ENCODE measurements around the gene GALNT16. TPM values are rescaled to one million over a fixed set of nuclear protein-coding genes. Genes with fewer than 3 reads are reported as not detected.

Gene GALNT16
- total RNA-seq, 1 experiment from 2014 or later = 0.33 TPM

GRCh38 chr14:69351911-69352310, 92.0 kb downstream of the GALNT16 start:
- Histone ChIP-seq H3K9me2 (replicated peaks; ENCODE audit: low read length) (no peaks in the 10 kb centered on the region), H3K4me2 (ENCODE audit: low read length) (no peak overlapping the region), H3K36me3 (ENCODE audit: low read depth, low read length) (no peaks in the 10 kb centered on the region), H3K4me1 (ENCODE audit: insufficient read depth, low read length) (0 out of 2 replicates have a peak, but pooled peaks cover 7% of the 10 kb centered on the region), H3K9me3 (ENCODE audit: low read length) (no peaks in the 10 kb centered on the region), H3K27ac (ENCODE audit: low read length) (no peak overlapping the region), H3K27me3 (ENCODE audit: low read length) (no peaks in the 10 kb centered on the region; the same call in 1 of the 2 replicates), H2AFZ (ENCODE audit: low read length) (no peak overlapping the region), H4K20me1 (ENCODE audit: low read length) (no peaks in the 10 kb centered on the region), H3K79me2 (ENCODE audit: low read length) (no peaks in the 10 kb centered on the region), H3F3A (ENCODE audit: low read length, unreplicated experiment) (no peaks in the 10 kb centered on the region), H3K4me3 (ENCODE audit: low read length) (no peak overlapping the region), H3K9ac (ENCODE audit: low read length) (no peak overlapping the region)
- BruUV-seq (replicated peaks) = no TSS peak
- intact Hi-C loops (cut with micrococcal nuclease) = no loop called here
- CTCF ChIA-PET = interaction anchor here (1.0 kb wide), 1 partner anchor 35 kb away, joined by 3 read pairs; no protein-coding TSS in a partner anchor
- DNase-seq (no peak), ATAC-seq (no peak)
- POLR2A ChIA-PET (ENCODE audit: unreplicated experiment) = interaction anchor here (0.6 kb wide), 1 partner anchor 104 kb away, joined by 3 read pairs; no protein-coding TSS in a partner anchor
- TF ChIP-seq EZH2 (IDR thresholded peaks at IDR 0.05; ENCODE audit: low read length, unreplicated experiment) (no peak), CTCF (conservative IDR thresholded peaks at IDR 0.05; ENCODE audit: low read depth, low read length) (no peak), EZH2phosphoT487 (IDR thresholded peaks at IDR 0.05; ENCODE audit: borderline replicate concordance, low read length) (no peak)

DNA sequence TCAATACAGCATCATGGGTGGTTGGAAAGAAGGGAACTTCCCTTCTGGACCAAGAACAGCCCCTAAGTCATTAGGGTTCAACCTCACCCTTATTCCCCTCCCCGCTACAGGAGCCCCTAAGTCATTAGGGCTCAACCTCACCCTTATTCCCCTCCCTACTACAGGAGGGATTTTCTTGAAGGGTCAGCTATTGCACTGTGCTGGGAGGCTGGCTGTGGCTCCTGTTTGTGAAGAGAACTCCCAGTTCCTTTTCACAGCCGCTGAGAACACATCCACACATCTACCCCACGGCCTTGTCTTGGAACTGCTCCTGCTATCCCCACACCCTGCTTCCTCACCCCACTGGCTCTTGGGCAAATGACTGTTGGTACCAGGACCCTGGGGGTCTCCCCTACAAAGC, 93.2 kb downstream of the GALNT16 start:
- Histone ChIP-seq H3K4me3 (ENCODE audit: low read length) (no peak overlapping the region), H3K36me3 (ENCODE audit: low read depth, low read length) (no peaks in the 10 kb centered on the region), H3K79me2 (ENCODE audit: low read length) (no peaks in the 10 kb centered on the region), H3F3A (ENCODE audit: low read length, unreplicated experiment) (no peaks in the 10 kb centered on the region), H3K4me1 (ENCODE audit: insufficient read depth, low read length) (0 out of 2 replicates have a peak, but pooled peaks cover 7% of the 10 kb centered on the region), H2AFZ (ENCODE audit: low read length) (no peak overlapping the region), H3K9ac (ENCODE audit: low read length) (no peak overlapping the region), H3K9me2 (replicated peaks; ENCODE audit: low read length) (no peaks in the 10 kb centered on the region), H3K9me3 (ENCODE audit: low read length) (no peaks in the 10 kb centered on the region), H3K4me2 (ENCODE audit: low read length) (no peak overlapping the region), H3K27me3 (ENCODE audit: low read length) (no peaks in the 10 kb centered on the region; the same call in 1 of the 2 replicates), H3K27ac (ENCODE audit: low read length) (no peak overlapping the region), H4K20me1 (ENCODE audit: low read length) (no peaks in the 10 kb centered on the region)
- no TSS peak for BruUV-seq (replicated peaks)
- ChIA-PET POLR2A (ENCODE audit: unreplicated experiment) (no interaction called here), CTCF (no interaction called here)
- no peak for DNase-seq
- TF ChIP-seq EZH2phosphoT487 (IDR thresholded peaks at IDR 0.05; ENCODE audit: borderline replicate concordance, low read length) (no peak), EZH2 (IDR thresholded peaks at IDR 0.05; ENCODE audit: low read length, unreplicated experiment) (no peak), CTCF (conservative IDR thresholded peaks at IDR 0.05; ENCODE audit: low read depth, low read length) (no peak)
- intact Hi-C loops (cut with micrococcal nuclease) = no loop called here
- ATAC-seq = no peak

GRCh38 chr14:69354383-69355153, 94.6 kb downstream of the GALNT16 start:
- H3K4me3 ChIP-seq (ENCODE audit: low read length) = no peak overlapping the region
- no peaks in the 10 kb centered on the region for H3K9me3 ChIP-seq (ENCODE audit: low read length)
- DNase-seq (no peak), ATAC-seq (no peak)
- BruUV-seq (replicated peaks) = no TSS peak
- H3K27ac ChIP-seq (ENCODE audit: low read length) = no peak overlapping the region
- H3K4me1 ChIP-seq (ENCODE audit: insufficient read depth, low read length) = 0 out of 2 replicates have a peak, but pooled peaks cover 7% of the 10 kb centered on the region
- ChIA-PET CTCF (no interaction called here), POLR2A (ENCODE audit: unreplicated experiment) (no interaction called here)
- H3K9ac ChIP-seq (ENCODE audit: low read length) = no peak overlapping the region
- H3K9me2 ChIP-seq (replicated peaks; ENCODE audit: low read length) = no peaks in the 10 kb centered on the region
- TF ChIP-seq EZH2phosphoT487 (IDR thresholded peaks at IDR 0.05; ENCODE audit: borderline replicate concordance, low read length) (no peak), CTCF (conservative IDR thresholded peaks at IDR 0.05; ENCODE audit: low read depth, low read length) (no peak), EZH2 (IDR thresholded peaks at IDR 0.05; ENCODE audit: low read length, unreplicated experiment) (no peak)
- no peaks in the 10 kb centered on the region for H3K36me3 ChIP-seq (ENCODE audit: low read depth, low read length)
- no peak overlapping the region for H3K4me2 ChIP-seq (ENCODE audit: low read length)
- no peaks in the 10 kb centered on the region for H4K20me1 ChIP-seq (ENCODE audit: low read length)
- intact Hi-C loops (cut with micrococcal nuclease) = no loop called here
- no peaks in the 10 kb centered on the region; the same call in 1 of the 2 replicates for H3K27me3 ChIP-seq (ENCODE audit: low read length)
- H2AFZ ChIP-seq (ENCODE audit: low read length) = no peak overlapping the region
- H3K79me2 ChIP-seq (ENCODE audit: low read length) = no peaks in the 10 kb centered on the region
- H3F3A ChIP-seq (ENCODE audit: low read length, unreplicated experiment) = no peaks in the 10 kb centered on the region

Data from PC-3 (cell line).